GM10847 (cell line): ENCODE data around the gene JAK1.

Source experiments
- POLR2A ChIP-seq: IDR thresholded peaks from 2 replicates; pipeline ENCODE4 v1.6.1; 2011; ENCODE audit not compliant: insufficient read length; ENCODE audit errors: extremely low read depth

The JAK1 gene

GRCh38 chr1:64895500-64895899 is 70.8 kb downstream of the JAK1 start:
- no peak for TF ChIP-seq POLR2A

- TF ChIP-seq POLR2A, result no peak
These were observed 71.7 kb downstream of the JAK1 start for GRCh38 chr1:64894438-64895196.

- no peak for TF ChIP-seq POLR2A
These were observed 72.4 kb downstream of the JAK1 start for GRCh38 chr1:64893921-64894320.

GRCh38 chr1:64892576-64893573 is 73.5 kb downstream of the JAK1 start:
- no peak for TF ChIP-seq POLR2A

GRCh38 chr1:64891448-64891825 is 74.9 kb downstream of the JAK1 start:
- TF ChIP-seq POLR2A, result no peak

- TF ChIP-seq POLR2A, result no peak
These were observed 75.5 kb downstream of the JAK1 start for GRCh38 chr1:64890699-64891447.

GRCh38 chr1:64887689-64888217 is 78.6 kb downstream of the JAK1 start:
- no peak for TF ChIP-seq POLR2A

- no peak for TF ChIP-seq POLR2A
These were observed 79.5 kb downstream of the JAK1 start for GRCh38 chr1:64886877-64887276.

- TF ChIP-seq POLR2A, result no peak
These were observed 80.7 kb downstream of the JAK1 start for GRCh38 chr1:64885648-64886047.

- no peak for TF ChIP-seq POLR2A
These were observed 81.9 kb downstream of the JAK1 start for GRCh38 chr1:64884261-64885040.

GRCh38 chr1:64882574-64883255 is 83.6 kb downstream of the JAK1 start:
- TF ChIP-seq POLR2A, result no peak

- no peak for TF ChIP-seq POLR2A
These were observed 85.1 kb downstream of the JAK1 start for GRCh38 chr1:64881281-64881680.

- TF ChIP-seq POLR2A, result no peak
These were observed 85.9 kb downstream of the JAK1 start for GRCh38 chr1:64880449-64880848.
